HG03060 (cell line): ENCODE data around the gene BNC2.

ENCODE experiments used
- ATAC-seq: cut with Tn5 transposase; IDR thresholded peaks from one replicate; pipeline ENCODE4 v1.9.1; 2021; ENCODE audit warnings: low read depth, moderate number of reproducible peaks; ENCODE audit not compliant: unreplicated experiment

Gene BNC2

GRCh38 chr9:16871336-16872151 is 1.1 kb upstream of the BNC2 start:
- no peak for ATAC-seq

- ATAC-seq, result no peak
These were observed 431 bp downstream of the BNC2 start for GRCh38 chr9:16869882-16870595.

- ATAC-seq, result no peak
These were observed 1.2 kb downstream of the BNC2 start for GRCh38 chr9:16869131-16869881.

- ATAC-seq, result no peak
These were observed 1.8 kb downstream of the BNC2 start for GRCh38 chr9:16868701-16869100.

- ATAC-seq, result no peak
These were observed 2.7 kb downstream of the BNC2 start for GRCh38 chr9:16867576-16868311.

GRCh38 chr9:16866587-16866986 is 3.9 kb downstream of the BNC2 start:
- no peak for ATAC-seq

- no peak for ATAC-seq
These were observed 5.6 kb downstream of the BNC2 start for GRCh38 chr9:16864649-16865434.

GRCh38 chr9:16848179-16848578 is 22.3 kb downstream of the BNC2 start:
- no peak for ATAC-seq

GRCh38 chr9:16846986-16847385 is 23.5 kb downstream of the BNC2 start:
- ATAC-seq, result no peak

GRCh38 chr9:16846367-16846766 is 24.1 kb downstream of the BNC2 start:
- no peak for ATAC-seq

GRCh38 chr9:16834817-16835216 is 35.7 kb downstream of the BNC2 start:
- no peak for ATAC-seq

GRCh38 chr9:16833296-16833835 is 37.1 kb downstream of the BNC2 start:
- ATAC-seq, result no peak

GRCh38 chr9:16832101-16832500 is 38.4 kb downstream of the BNC2 start:
- no peak for ATAC-seq

- no peak for ATAC-seq
These were observed 39.7 kb downstream of the BNC2 start for GRCh38 chr9:16830806-16831205.

- no peak for ATAC-seq
These were observed 41.9 kb downstream of the BNC2 start for GRCh38 chr9:16828340-16829281.

GRCh38 chr9:16825971-16826625 is 44.4 kb downstream of the BNC2 start:
- no peak for ATAC-seq

- ATAC-seq, result no peak
These were observed 45.1 kb downstream of the BNC2 start for GRCh38 chr9:16825331-16825725.
